LNCaP clone FGC (cell line): ENCODE measurements around the gene ANO2.

Source experiments
- DNase-seq: peaks from one replicate; pipeline ENCODE4 v3.0.0-alpha.2; 2011; ENCODE audit warnings: low read depth
- H3K4me3 ChIP-seq: 2 replicates; pipeline ENCODE4 v1.5.1; 2011; ENCODE audit warnings: mild to moderate bottlenecking, low read depth, low read length, control low read depth
- CTCF ChIP-seq: IDR thresholded peaks from 2 replicates; pipeline ENCODE4 v1.5.1; 2012; ENCODE audit warnings: mild to moderate bottlenecking; ENCODE audit not compliant: control insufficient read depth, insufficient read depth; ENCODE audit errors: extremely low read depth

ANO2 gene

GRCh38 chr12:5796959-5797225 is 148.2 kb downstream of the ANO2 start:
- DNase-seq: no peak
- no peak overlapping the region for H3K4me3 ChIP-seq
- no peak for TF ChIP-seq CTCF

DNA sequence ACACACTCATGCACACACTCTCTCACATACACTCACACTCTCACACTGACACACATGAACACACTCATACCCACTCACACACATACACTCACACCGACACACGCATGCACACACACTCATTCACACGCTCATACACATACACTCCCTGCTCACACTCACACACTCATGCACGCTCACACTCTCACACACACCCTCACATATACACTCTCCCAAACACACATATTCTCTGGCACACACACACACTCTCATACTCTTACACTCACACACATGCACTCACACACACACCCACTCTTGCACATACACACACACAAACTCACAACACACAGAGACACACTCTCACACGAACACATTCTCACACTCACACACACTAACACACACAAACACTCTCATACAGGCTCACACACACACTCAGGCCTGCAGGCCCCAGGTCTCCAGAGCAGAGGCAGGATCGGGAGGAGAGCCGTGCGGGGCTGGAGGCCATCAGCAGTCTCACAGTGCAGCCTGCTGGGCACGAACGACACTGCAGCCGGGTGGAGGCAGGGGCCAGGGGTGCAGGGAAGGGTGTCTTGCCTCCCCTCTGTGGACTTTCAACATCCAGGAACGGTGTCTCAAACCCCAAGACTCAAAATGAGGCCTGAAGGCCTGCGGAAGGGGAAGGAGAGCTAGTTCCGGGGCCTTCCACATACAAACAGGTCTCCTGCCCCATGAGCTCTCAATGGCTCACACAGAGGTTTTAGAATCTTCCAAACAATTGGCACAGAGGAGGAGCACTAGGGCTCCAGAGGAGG is 148.7 kb downstream of the ANO2 start:
- no peak overlapping the region for H3K4me3 ChIP-seq
- TF ChIP-seq CTCF: peak; percentile 97
- DNase-seq: no peak

DNA sequence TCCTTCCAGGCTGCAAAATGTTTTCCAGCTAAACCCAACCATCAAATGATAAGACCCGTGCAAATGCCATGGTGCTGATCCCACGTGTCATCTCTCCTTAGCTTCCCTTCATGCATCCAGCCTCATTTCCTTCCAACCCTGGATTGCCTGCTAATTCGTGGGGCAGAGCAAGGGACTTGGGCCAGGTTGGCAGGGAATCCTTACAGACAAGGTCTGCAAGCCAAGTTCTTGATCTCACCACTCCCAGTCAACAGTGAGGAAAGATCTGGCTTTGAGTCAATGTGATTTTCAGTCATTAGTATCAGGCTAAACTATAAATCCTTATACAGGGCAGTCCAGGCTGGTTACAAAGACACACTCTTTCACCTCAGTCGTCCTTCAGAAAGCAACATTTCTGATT is 150.9 kb downstream of the ANO2 start:
- no peak overlapping the region for H3K4me3 ChIP-seq
- DNase-seq: peak; percentile 40
- TF ChIP-seq CTCF: no peak

DNA sequence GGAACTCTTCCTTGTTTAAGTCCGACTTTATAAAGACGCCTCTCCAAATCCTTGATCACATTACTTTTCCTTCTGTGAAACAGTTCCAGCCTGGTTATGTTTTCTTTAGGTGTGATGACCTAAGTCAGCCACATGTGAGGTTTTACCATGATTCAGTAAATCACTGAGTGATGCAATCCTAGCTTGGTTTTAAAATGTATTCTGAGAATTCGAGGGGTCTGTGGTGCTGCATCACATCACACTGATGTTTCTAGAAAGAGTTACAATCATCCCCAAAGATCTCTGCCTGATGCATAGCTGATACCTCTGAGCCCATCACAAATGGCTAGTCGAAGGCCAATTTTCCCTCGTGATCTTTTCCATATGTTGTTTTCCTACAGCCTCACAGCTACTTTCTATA is 152.7 kb downstream of the ANO2 start:
- no peak for DNase-seq
- TF ChIP-seq CTCF: no peak

DNA sequence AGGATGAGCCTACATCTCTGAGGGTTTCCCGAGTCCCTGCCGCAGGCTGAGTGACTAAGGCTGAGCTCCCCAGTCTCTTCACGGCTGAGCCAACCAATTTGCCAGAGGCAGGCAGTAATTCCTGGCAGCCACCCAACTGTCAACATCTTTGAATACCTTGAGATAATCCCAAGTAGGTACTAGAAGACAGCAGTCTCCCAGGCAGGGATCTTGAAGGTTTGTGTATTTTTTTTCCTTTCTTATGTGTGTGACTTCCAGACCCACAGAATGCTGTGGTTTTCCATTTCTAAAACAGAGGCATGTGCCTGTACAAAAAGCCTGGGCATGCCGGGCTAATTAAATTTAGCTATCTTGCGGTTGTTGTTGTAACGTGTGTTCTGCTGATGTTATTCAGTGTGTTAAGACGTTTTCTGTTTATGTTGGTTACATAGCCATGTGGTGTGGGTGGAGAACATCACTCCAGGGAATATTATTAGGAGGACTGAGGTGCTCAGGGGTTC is 155.5 kb downstream of the ANO2 start:
- TF ChIP-seq CTCF: no peak
- H3K4me3 ChIP-seq: no peak overlapping the region
- no peak for DNase-seq

More for the DNA sequence above, 152.7 kb downstream of the ANO2 start:
- no peak overlapping the region for H3K4me3 ChIP-seq

DNA sequence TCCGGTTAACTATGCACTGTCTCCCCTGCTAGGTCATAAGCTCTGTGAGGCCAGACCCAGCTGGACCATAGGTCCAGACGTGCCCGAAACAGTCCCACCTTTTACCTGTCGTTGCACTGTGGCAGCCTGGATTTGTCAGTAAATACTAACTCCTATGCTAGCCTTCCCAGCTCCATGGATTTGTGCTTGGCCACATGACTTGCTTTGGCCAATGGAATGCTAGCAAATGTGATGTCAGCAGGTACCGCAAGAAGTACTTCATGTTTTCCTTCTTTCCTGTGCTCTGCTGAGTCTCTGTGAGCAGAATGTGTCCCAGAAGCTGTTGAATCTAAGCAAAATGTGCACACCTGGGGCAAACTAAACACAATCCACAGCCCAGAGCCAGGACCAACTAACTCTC is 157.2 kb downstream of the ANO2 start:
- TF ChIP-seq CTCF: no peak
- no peak for DNase-seq

DNA sequence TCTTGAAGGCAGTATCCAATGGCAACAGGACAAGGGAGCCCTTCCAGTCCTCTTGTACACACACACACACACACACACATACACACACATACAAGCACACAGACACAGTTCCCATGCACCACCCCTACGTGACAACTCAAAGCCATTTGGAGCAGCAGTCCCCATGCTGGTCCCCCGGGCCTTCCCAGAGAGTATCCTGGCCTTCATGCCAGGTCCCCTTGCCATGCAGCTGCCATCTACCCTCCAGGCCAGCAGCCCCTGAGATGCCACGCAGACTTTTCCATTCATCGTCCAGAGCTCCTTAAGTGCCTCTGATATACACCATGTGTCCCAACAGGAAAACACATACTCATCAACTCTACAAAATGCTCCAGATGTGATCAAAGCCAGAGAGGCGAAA is 159.5 kb downstream of the ANO2 start:
- H3K4me3 ChIP-seq: no peak overlapping the region
- no peak for DNase-seq
- no peak for TF ChIP-seq CTCF

More for the DNA sequence above, 157.2 kb downstream of the ANO2 start:
- H3K4me3 ChIP-seq: no peak overlapping the region
